HL-60 (cell line): ENCODE data around the gene TACC3.

Experiments used
- DNase-seq, 2 experiments: peaks; one replicate each; pipeline ENCODE4 v3.0.0-alpha.2; 2010 to 2020; ENCODE audit warnings: low read depth in 1 of 2, low spot score in 1 of 2
- H3K27ac ChIP-seq: fragments of 250-450 bp; sonication (Bioruptor Pico); replicated peaks from 2 replicates; pipeline ENCODE4 v1.5.1; 2020; ENCODE audit warnings: mild to moderate bottlenecking, moderate library complexity
- H3K27me3 ChIP-seq: fragments of 250-450 bp; sonication (Bioruptor Pico); 2 replicates; pipeline ENCODE4 v1.5.1; 2021; ENCODE audit warnings: mild to moderate bottlenecking, moderate library complexity; ENCODE audit not compliant: insufficient read depth, poor library complexity, severe bottlenecking
- H3K4me3 ChIP-seq: replicated peaks from 2 replicates; pipeline ENCODE4 v1.5.1; 2011; ENCODE audit warnings: mild to moderate bottlenecking, control low read depth, low read length; ENCODE audit not compliant: insufficient read depth
- GABPA ChIP-seq: IDR thresholded peaks from 2 replicates; pipeline ENCODE4 v1.6.1; 2012; ENCODE audit warnings: low read depth
- POLR2AphosphoS5 ChIP-seq: IDR thresholded peaks from 2 replicates; pipeline ENCODE4 v1.6.1; 2012; ENCODE audit warnings: low read depth
- SPI1 ChIP-seq: IDR thresholded peaks from 2 replicates; pipeline ENCODE4 v1.6.1; 2012; ENCODE audit warnings: low read depth, mild to moderate bottlenecking, borderline replicate concordance
- TF ChIP-seq, protein P1 (sequence below): IDR thresholded peaks from one replicate; pipeline ENCODE4 v1.5.1; 2011; ENCODE audit warnings: low read length, control low read depth, inconsistent platforms; ENCODE audit not compliant: insufficient read depth
- TF ChIP-seq, protein P2 (sequence below): IDR thresholded peaks from 2 replicates; pipeline ENCODE4 v1.6.1; 2012; ENCODE audit warnings: low read depth; ENCODE audit not compliant: insufficient replicate concordance

The TACC3 gene

DNA sequence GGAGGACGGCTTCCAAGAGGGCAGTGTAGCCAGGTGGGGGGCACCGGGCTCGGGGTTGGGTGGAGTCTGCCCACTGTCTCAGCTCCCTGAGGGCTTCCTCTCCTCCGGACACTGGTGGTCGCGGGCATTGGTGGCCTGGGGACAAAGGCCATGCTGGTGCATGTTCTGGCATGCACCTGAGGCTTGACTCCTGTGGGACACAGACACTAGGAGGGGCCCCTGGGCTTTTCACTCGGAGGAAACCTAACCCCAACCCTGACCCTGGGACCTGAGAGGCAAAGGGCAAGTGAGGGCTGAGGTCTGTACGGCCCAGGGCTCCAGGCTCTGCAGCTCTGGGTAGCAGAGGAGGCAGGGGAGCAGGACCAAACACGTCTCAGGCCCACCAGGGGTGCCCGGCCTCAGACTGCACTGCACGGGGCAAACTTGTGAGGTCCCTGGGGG is 49.5 kb downstream of the TACC3 start:
- Histone ChIP-seq H3K4me3 (no peak overlapping the region), H3K27ac (no peak overlapping the region), H3K27me3 (peaks cover 3% of the 10 kb centered on the region)
- TF ChIP-seq, protein P1, sequence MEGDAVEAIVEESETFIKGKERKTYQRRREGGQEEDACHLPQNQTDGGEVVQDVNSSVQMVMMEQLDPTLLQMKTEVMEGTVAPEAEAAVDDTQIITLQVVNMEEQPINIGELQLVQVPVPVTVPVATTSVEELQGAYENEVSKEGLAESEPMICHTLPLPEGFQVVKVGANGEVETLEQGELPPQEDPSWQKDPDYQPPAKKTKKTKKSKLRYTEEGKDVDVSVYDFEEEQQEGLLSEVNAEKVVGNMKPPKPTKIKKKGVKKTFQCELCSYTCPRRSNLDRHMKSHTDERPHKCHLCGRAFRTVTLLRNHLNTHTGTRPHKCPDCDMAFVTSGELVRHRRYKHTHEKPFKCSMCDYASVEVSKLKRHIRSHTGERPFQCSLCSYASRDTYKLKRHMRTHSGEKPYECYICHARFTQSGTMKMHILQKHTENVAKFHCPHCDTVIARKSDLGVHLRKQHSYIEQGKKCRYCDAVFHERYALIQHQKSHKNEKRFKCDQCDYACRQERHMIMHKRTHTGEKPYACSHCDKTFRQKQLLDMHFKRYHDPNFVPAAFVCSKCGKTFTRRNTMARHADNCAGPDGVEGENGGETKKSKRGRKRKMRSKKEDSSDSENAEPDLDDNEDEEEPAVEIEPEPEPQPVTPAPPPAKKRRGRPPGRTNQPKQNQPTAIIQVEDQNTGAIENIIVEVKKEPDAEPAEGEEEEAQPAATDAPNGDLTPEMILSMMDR = no peak
- TF ChIP-seq, protein P2, sequence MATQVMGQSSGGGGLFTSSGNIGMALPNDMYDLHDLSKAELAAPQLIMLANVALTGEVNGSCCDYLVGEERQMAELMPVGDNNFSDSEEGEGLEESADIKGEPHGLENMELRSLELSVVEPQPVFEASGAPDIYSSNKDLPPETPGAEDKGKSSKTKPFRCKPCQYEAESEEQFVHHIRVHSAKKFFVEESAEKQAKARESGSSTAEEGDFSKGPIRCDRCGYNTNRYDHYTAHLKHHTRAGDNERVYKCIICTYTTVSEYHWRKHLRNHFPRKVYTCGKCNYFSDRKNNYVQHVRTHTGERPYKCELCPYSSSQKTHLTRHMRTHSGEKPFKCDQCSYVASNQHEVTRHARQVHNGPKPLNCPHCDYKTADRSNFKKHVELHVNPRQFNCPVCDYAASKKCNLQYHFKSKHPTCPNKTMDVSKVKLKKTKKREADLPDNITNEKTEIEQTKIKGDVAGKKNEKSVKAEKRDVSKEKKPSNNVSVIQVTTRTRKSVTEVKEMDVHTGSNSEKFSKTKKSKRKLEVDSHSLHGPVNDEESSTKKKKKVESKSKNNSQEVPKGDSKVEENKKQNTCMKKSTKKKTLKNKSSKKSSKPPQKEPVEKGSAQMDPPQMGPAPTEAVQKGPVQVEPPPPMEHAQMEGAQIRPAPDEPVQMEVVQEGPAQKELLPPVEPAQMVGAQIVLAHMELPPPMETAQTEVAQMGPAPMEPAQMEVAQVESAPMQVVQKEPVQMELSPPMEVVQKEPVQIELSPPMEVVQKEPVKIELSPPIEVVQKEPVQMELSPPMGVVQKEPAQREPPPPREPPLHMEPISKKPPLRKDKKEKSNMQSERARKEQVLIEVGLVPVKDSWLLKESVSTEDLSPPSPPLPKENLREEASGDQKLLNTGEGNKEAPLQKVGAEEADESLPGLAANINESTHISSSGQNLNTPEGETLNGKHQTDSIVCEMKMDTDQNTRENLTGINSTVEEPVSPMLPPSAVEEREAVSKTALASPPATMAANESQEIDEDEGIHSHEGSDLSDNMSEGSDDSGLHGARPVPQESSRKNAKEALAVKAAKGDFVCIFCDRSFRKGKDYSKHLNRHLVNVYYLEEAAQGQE = no peak
- no peak for TF ChIP-seq GABPA
- no peak for TF ChIP-seq POLR2AphosphoS5
- no peak for TF ChIP-seq SPI1
- no peak for DNase-seq

DNA sequence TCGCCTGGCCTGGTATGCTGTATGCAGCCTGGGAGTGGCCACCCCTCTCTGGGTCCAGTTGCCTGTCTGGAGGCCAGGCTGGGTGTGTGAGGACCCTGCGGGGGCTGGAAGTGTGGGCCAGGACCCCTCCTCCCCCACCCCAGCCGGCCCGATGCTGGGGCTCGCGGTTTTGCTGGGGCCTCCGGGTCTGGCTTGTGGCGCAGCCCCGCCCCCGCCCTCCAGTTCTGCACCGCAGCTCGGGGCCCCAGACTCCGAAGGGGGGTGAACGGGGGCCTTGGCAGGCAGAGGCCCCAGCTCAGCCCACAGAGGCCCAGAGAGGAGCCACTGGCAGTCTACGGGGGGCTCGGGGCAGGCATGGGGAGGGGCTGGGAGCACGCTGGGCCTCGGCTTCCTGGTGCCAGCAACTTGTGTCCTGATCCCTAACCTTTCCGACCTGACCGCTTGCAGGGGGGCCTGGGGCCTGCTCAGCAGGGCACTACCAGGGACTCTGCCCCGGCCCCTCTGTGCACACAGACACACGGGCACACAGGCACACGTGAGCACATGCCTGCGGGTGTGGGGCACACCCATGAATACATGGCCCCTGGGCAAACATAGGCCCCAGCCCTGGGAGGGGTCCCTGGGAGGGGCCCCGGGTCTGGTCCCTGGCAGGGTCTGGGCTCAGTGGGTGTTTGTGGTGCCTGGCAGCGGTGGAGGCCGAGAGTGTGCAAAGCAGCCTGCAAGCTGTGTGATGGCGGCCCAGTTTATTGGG is 50.4 kb downstream of the TACC3 start:
- TF ChIP-seq POLR2AphosphoS5 = 0 out of 2 replicates have a peak, but pooled peaks have one; percentile 47
- TF ChIP-seq, protein P2 = no peak
- peaks cover under 1% of the 10 kb centered on the region for H3K27me3 ChIP-seq
- DNase-seq = peak in 1 of 2 experiments; percentile 67
- no peak overlapping the region for H3K4me3 ChIP-seq
- peak overlapping the region; percentile 66 for H3K27ac ChIP-seq

GRCh38 chr4:1772853-1773538 is 51.7 kb downstream of the TACC3 start:
- TF ChIP-seq GABPA = no peak
- TF ChIP-seq, protein P1 = no peak
- TF ChIP-seq POLR2AphosphoS5 = no peak
- TF ChIP-seq SPI1 = no peak
- TF ChIP-seq, protein P2 = no peak
- no peak for DNase-seq
- Histone ChIP-seq H3K27me3 (no peaks in the 10 kb centered on the region), H3K27ac (no peak overlapping the region), H3K4me3 (no peak overlapping the region)
